Stimulated activated CD8-positive, alpha-beta memory T cell treated with anti-CD3 and anti-CD28 coated beads, Interleukin-4, amount 100 ng/mL, for 1 hour (primary cell): Measurements from ENCODE around the gene CELF4.

Experiments used
- DNase-seq, 2 donors: peaks; one replicate each; pipeline ENCODE4 v3.0.0-alpha.2; 2020; ENCODE audit warnings: low read depth in 2 of 2, low spot score in 1 of 2

The CELF4 gene

GRCh38 chr18:37297106-37297505 is 268.5 kb downstream of the CELF4 start:
- DNase-seq = no peak

- DNase-seq = no peak
These were observed 270.6 kb downstream of the CELF4 start for GRCh38 chr18:37294951-37295350.

- no peak for DNase-seq
These were observed 272.2 kb downstream of the CELF4 start for GRCh38 chr18:37293359-37293758.

GRCh38 chr18:37289423-37289822 is 276.2 kb downstream of the CELF4 start:
- DNase-seq = no peak

GRCh38 chr18:37287601-37288000 is 278.0 kb downstream of the CELF4 start:
- no peak for DNase-seq

GRCh38 chr18:37286801-37287200 is 278.8 kb downstream of the CELF4 start:
- DNase-seq = no peak

- no peak for DNase-seq
These were observed 279.8 kb downstream of the CELF4 start for GRCh38 chr18:37285825-37286224.

GRCh38 chr18:37284260-37284659 is 281.3 kb downstream of the CELF4 start:
- no peak for DNase-seq

GRCh38 chr18:37282386-37283037 is 283.1 kb downstream of the CELF4 start:
- DNase-seq = no peak

- no peak for DNase-seq
These were observed 284.8 kb downstream of the CELF4 start for GRCh38 chr18:37280701-37281393.

GRCh38 chr18:37277804-37278203 is 287.8 kb downstream of the CELF4 start:
- no peak for DNase-seq

- no peak for DNase-seq
These were observed 289.3 kb downstream of the CELF4 start for GRCh38 chr18:37276111-37276890.

GRCh38 chr18:37275237-37275741 is 290.3 kb downstream of the CELF4 start:
- DNase-seq = no peak

- no peak for DNase-seq
These were observed 291.0 kb downstream of the CELF4 start for GRCh38 chr18:37274309-37275236.

- no peak for DNase-seq
These were observed 292.8 kb downstream of the CELF4 start for GRCh38 chr18:37272841-37273240.

GRCh38 chr18:37272226-37272625 is 293.4 kb downstream of the CELF4 start:
- DNase-seq = no peak

GRCh38 chr18:37270666-37271052 is 294.9 kb downstream of the CELF4 start:
- no peak for DNase-seq

- no peak for DNase-seq
These were observed 295.4 kb downstream of the CELF4 start for GRCh38 chr18:37270038-37270665.

- no peak for DNase-seq
These were observed 299.3 kb downstream of the CELF4 start for GRCh38 chr18:37266290-37266689.

GRCh38 chr18:37265382-37265781 is 300.2 kb downstream of the CELF4 start:
- DNase-seq = no peak
